Psoas muscle (tissue), 8 donors: ENCODE measurements around the gene TNIK. TPM values are rescaled to one million over a fixed set of nuclear protein-coding genes. Genes with fewer than 3 reads are reported as not detected.

Experiments used
- ATAC-seq, 4 donors: fragments of 200-7000 bp; cut with Tn5 transposase; one replicate each; pipeline ENCODE4 v1.9.1; 2020; ENCODE audit warnings: moderate library complexity in 3 of 4, mild to moderate bottlenecking in 2 of 4
- DNase-seq, 2 donors: peaks; one replicate each; pipeline ENCODE4 v3.0.0-alpha.2; 2020
- H3K27ac ChIP-seq: fragments of 200-600 bp; one replicate; pipeline ENCODE4 v1.8.0; 2022
- H3K27me3 ChIP-seq, 3 donors: fragments of 200-600 bp in 1 of 3; one replicate each; pipeline versions ENCODE4 v1.6.1 to v1.8.0; 2013 to 2022; ENCODE audit warnings: low read length in 2 of 3, mild to moderate bottlenecking in 2 of 3, moderate library complexity in 1 of 3; ENCODE audit not compliant: insufficient read depth in 3 of 3
- H3K36me3 ChIP-seq, 2 donors: fragments of 200-600 bp in 1 of 2; one replicate each; pipeline versions ENCODE4 v1.6.1 to v1.8.0; 2013 to 2022; ENCODE audit warnings: low read depth in 1 of 2, mild to moderate bottlenecking in 1 of 2, moderate library complexity in 1 of 2; ENCODE audit not compliant: insufficient read depth in 1 of 2
- H3K4me1 ChIP-seq: fragments of 200-600 bp; one replicate; pipeline ENCODE4 v1.8.0; 2022
- H3K4me3 ChIP-seq: fragments of 200-600 bp; one replicate; pipeline ENCODE4 v1.8.0; 2022; ENCODE audit warnings: mild to moderate bottlenecking
- H3K9me3 ChIP-seq: fragments of 200-600 bp; one replicate; pipeline ENCODE4 v1.8.0; 2022
- WGBS, 3 donors: extraction: QIAGEN DNeasy Blood & Tissue Kit; methylation state at CpG; one replicate each; pipeline versions ENCODE4 v1.1.6 to v1.1.7; 2013; 5-methylcytosine and 5-hydroxymethylcytosine counted together
- intact Hi-C, 2 donors: fragments of 100-400 bp; cut with DNase I; formaldehyde crosslinking; loops; one replicate each; pipeline versions ENCODE4 v1.11.0 to v1.14.2; 2022
- long read RNA-seq, 2 donors: library from polyadenylated mRNA; unstranded; transcript quantifications; one replicate each; pipeline ENCODE4 v2.0.0, GENCODE V29; 2021
- polyA plus RNA-seq, 3 donors: library from polyadenylated mRNA; stranded (reverse); fragments of 200-250 nt; gene quantifications; one replicate each; pipeline ENCODE4 v1.2.3, GENCODE V29; 2013
- total RNA-seq, 4 donors: library from RNA; stranded (reverse); fragmentation: NEBNext Ultra II Directional in 2 of 4; extraction: Animal tissue kit (Norgen Biotek cat#: 25700) in 2 of 4; gene quantifications; one replicate each; pipeline versions ENCODE4 v1.2.1 to v1.2.4, GENCODE V29; 2021 to 2023
- TF ChIP-seq, protein P1 (sequence below): fragments of 200-600 bp; IDR thresholded peaks from one replicate; pipeline ENCODE4 v1.8.0; 2022; ENCODE audit warnings: antibody characterized with exemption
- donor health status: healthy with polysubstance abuse.
- donor health status: DM: no; HTN: no; CAD: no; lungs with moderate emphysema.
- donor health status: Bipolar disorder and iron deficiency.
- donor health status: healthy.
- donor health status: DM: yes; HTN: yes; CAD: no.
- donor health status: DM: no; HTN: no; CAD: no.
- donor health status: DM: no; HTN: no; CAD: no.
- donor health status: DM: yes; HTN: yes; CAD: no.

Gene TNIK
- total RNA-seq (10 to 100 TPM; 12.5 to 32.4 (median 24.8) TPM), polyA plus RNA-seq (10 to 100 TPM in 2 of 3 donors, 1 to 10 TPM in 1; 9.9 to 11.0 (median 10.9) TPM)
- long read RNA-seq, donor 1, partial matches to known transcripts = 2 of 5 reads
- long read RNA-seq, donor 1, other reads (novel, unspliced or antisense) = 3 of 5 reads
- long read RNA-seq, donor 2, partial matches to known transcripts = 5 of 7 reads
- long read RNA-seq, donor 2, other reads (novel, unspliced or antisense) = 1 of 7 reads

DNA sequence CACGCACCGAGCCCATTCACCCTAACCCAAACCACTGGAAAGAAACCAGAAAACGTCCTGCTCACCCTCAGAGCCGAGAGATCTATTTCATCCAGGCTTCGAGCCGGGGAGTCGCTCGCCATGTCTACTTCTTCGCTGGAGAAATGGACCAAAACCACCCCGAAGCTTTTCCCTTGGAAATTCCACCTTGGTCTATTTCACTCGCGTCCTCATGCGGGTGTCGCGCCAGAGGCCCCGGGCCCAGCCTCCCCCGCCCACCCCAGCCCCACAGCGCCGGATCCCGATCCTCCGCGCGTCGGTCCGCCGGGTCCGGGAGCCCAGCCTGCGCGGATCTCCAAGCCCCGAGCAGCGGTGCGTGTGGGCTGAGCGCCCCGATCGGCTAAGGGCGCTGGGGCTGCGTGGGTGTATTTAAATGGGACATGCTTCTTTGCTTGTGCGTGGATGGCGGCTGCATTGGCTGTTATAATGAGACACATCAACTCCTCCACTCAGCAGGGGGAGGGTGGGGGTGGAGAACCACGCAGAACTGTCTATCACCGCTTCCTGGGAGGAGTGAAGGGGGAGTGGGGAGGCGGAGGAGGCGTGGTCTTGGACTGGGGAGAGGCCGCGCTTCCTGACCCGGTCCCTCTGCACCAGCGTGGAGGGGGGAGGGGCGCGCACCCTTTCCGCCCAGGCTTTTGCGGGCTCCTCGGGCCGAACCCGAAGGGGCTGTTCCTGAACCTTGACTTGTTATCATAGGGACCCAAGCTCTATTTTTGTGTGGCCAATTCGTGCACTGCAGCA lies at the start of gene TNIK:
TNIK (minus strand) TSS at position 464 of the 783 bp plus-strand sequence; CDS start at position 122, 342 bp downstream.
- H3K36me3 ChIP-seq = no peaks in the 10 kb centered on the region
- peak within 1 kb of the TSS; percentile 87 for H3K27ac ChIP-seq
- intact Hi-C loops = loop anchor here (5.0 kb wide), 6 partner anchors 43 to 278 kb away; no protein-coding TSS in a partner anchor
- no peaks in the 10 kb centered on the region for H3K27me3 ChIP-seq
- peak within 1 kb of the TSS; percentile 79 for H3K4me3 ChIP-seq
- TF ChIP-seq, protein P1, sequence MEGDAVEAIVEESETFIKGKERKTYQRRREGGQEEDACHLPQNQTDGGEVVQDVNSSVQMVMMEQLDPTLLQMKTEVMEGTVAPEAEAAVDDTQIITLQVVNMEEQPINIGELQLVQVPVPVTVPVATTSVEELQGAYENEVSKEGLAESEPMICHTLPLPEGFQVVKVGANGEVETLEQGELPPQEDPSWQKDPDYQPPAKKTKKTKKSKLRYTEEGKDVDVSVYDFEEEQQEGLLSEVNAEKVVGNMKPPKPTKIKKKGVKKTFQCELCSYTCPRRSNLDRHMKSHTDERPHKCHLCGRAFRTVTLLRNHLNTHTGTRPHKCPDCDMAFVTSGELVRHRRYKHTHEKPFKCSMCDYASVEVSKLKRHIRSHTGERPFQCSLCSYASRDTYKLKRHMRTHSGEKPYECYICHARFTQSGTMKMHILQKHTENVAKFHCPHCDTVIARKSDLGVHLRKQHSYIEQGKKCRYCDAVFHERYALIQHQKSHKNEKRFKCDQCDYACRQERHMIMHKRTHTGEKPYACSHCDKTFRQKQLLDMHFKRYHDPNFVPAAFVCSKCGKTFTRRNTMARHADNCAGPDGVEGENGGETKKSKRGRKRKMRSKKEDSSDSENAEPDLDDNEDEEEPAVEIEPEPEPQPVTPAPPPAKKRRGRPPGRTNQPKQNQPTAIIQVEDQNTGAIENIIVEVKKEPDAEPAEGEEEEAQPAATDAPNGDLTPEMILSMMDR = peak; percentile 29
- H3K4me1 ChIP-seq = peaks cover 21% of the 10 kb centered on the region
- H3K9me3 ChIP-seq = no peaks in the 10 kb centered on the region
- 0 to 1% (median 0%) methylated on average over 48 to 55 of the region's 55 CpGs for WGBS, 3 donors
- ATAC-seq (peak; percentile 92 to 96 (median 93)), DNase-seq (peak; percentile 89 to 94)

DNA sequence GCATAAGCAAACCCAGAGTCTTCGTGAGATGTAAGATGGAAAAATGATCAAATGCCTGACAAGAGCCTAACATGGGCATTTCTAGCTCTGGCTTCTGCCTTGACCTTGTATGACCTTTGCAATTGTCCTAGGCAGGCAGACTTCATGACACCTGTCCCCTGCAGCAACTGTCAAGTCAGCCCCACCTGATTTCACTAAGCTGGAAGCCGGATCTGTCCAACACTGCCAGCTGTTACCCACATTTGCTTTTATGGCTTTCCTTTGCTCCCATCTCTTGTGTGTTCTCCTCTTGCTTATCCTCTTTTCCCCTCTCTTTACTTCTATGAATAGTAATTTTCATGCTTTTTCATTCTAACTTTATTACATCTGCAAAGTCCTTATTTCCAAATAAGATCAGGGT lies 48.5 kb upstream of the TNIK start:
- no peaks in the 10 kb centered on the region for H3K36me3 ChIP-seq
- DNase-seq (no peak), ATAC-seq (no peak)
- H3K4me3 ChIP-seq = no peak overlapping the region
- H3K27me3 ChIP-seq = no peaks in the 10 kb centered on the region
- H3K9me3 ChIP-seq = no peaks in the 10 kb centered on the region
- intact Hi-C loops = no loop called here
- whole genome bisulfite sequencing, 3 donors = 27 to 57% (median 53%) methylated on average over 2 of the region's 2 CpGs
- H3K27ac ChIP-seq = no peak overlapping the region
- TF ChIP-seq, protein P1 = no peak
- H3K4me1 ChIP-seq = no peaks in the 10 kb centered on the region

DNA sequence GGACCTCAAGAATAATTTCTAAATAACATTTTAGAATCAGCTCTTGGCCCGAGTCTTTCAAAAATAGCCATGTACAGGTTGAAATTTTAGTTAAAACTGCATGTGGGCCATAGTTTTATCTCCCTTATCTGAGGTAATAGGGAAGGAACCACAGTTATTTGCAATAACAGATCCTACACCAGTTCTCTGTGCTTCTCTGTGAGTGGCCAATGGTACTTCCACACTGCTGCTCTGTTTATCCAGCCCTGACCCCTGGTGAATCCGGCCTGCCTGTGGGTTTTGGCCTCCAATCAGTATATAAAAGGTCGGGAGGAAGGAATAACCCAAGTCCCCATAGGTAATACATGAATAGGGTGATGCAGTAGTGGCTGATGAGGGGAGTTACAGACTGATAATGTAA lies 48.0 kb upstream of the TNIK start:
- no peak overlapping the region for H3K4me3 ChIP-seq
- DNase-seq (no peak), ATAC-seq (no peak)
- intact Hi-C loops = no loop called here
- no peaks in the 10 kb centered on the region for H3K4me1 ChIP-seq
- H3K9me3 ChIP-seq = no peaks in the 10 kb centered on the region
- WGBS, 3 donors = 42 to 66% (median 43%) methylated on average over 3 of the region's 3 CpGs
- TF ChIP-seq, protein P1 = no peak
- no peaks in the 10 kb centered on the region for H3K36me3 ChIP-seq
- no peaks in the 10 kb centered on the region for H3K27me3 ChIP-seq
- no peak overlapping the region for H3K27ac ChIP-seq

DNA sequence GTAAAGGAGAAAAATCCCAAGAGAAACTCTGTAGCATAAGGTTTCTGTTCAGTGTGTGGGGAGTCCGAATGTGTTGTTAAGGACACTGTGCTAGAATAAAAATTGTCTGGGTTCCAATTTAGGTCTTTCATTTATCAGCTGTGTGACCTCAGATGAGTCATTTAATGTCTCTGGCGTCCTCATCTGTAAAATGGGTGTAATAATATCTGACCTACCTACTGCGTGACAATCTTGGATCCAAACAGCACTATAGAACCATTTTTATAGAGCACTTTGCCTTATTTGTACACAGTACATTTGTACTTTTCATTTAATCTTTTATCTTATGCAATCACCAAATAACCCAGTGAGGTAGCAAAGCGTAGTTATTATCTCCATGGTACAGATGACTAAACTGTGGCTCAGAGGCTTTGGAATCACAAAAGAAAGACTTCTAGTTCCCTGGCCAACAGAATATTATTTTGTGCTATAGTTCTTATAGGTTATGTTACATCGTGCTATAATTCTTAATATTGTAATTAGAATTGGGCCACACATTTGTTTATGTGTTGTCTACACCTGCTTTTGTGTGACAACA lies 46.6 kb upstream of the TNIK start:
- Histone ChIP-seq H3K36me3 (no peaks in the 10 kb centered on the region), H3K9me3 (no peaks in the 10 kb centered on the region), H3K27me3 (no peaks in the 10 kb centered on the region), H3K4me3 (no peak overlapping the region), H3K27ac (no peak overlapping the region), H3K4me1 (no peaks in the 10 kb centered on the region)
- TF ChIP-seq, protein P1 = no peak
- 89 to 93% (median 92%) methylated on average over 5 of the region's 5 CpGs for WGBS, 3 donors
- DNase-seq = no peak
- intact Hi-C loops = no loop called here
- ATAC-seq = no peak
